Measurements from ENCODE around the gene INSR.
A peak's percentile ranks its signal among the peaks of the same experiment; 100 is the strongest.

The INSR gene

GRCh38 chr19:7293762-7294557 is at the start of gene INSR:
INSR (minus strand) TSS chr19:7294414; CDS start chr19:7293891, 523 bp downstream.
- H3K27ac ChIP-seq (ENCODE audit: low read length): no peak within 1 kb of the TSS

GRCh38 chr19:7342143-7342542 is 47.9 kb upstream of the INSR start:
- no peaks in the 10 kb centered on the region for H3K4me1 ChIP-seq (ENCODE audit: insufficient read depth, low read length)
- no peak overlapping the region for H3K27ac ChIP-seq (ENCODE audit: low read length)
- H3K4me3 ChIP-seq (ENCODE audit: low read length): no peak overlapping the region
- no peak overlapping the region for H3K9ac ChIP-seq (ENCODE audit: low read depth, low read length)
- H3K36me3 ChIP-seq (ENCODE audit: insufficient read depth, low read depth, low read length): no peaks in the 10 kb centered on the region
- no peaks in the 10 kb centered on the region for H3K27me3 ChIP-seq (ENCODE audit: insufficient read depth, low read length)
- no peaks in the 10 kb centered on the region for H3K9me3 ChIP-seq (ENCODE audit: insufficient read depth, low read depth, low read length)

More at GRCh38 chr19:7293762-7294557, at the start of gene INSR:
- Histone ChIP-seq H3K9me3 (ENCODE audit: insufficient read depth, low read depth, low read length) (no peaks in the 10 kb centered on the region), H3K27me3 (ENCODE audit: insufficient read depth, low read length) (peaks cover 21% of the 10 kb centered on the region), H3K9ac (ENCODE audit: low read depth, low read length) (peak within 1 kb of the TSS; percentile 64; the same call in 1 of the 2 replicates), H3K4me3 (ENCODE audit: low read length) (peak within 1 kb of the TSS; percentile 71), H3K36me3 (ENCODE audit: insufficient read depth, low read depth, low read length) (no peaks in the 10 kb centered on the region), H3K4me1 (ENCODE audit: insufficient read depth, low read length) (peaks cover 3% of the 10 kb centered on the region)

GRCh38 chr19:7340959-7341837 is 47.0 kb upstream of the INSR start:
- Histone ChIP-seq H3K27ac (ENCODE audit: low read length) (no peak overlapping the region), H3K27me3 (ENCODE audit: insufficient read depth, low read length) (no peaks in the 10 kb centered on the region), H3K36me3 (ENCODE audit: insufficient read depth, low read depth, low read length) (no peaks in the 10 kb centered on the region), H3K9ac (ENCODE audit: low read depth, low read length) (no peak overlapping the region), H3K4me3 (ENCODE audit: low read length) (no peak overlapping the region), H3K9me3 (ENCODE audit: insufficient read depth, low read depth, low read length) (no peaks in the 10 kb centered on the region), H3K4me1 (ENCODE audit: insufficient read depth, low read length) (no peaks in the 10 kb centered on the region)

GRCh38 chr19:7337380-7338194 is 43.4 kb upstream of the INSR start:
- Histone ChIP-seq H3K27ac (ENCODE audit: low read length) (no peak overlapping the region), H3K9ac (ENCODE audit: low read depth, low read length) (no peak overlapping the region), H3K27me3 (ENCODE audit: insufficient read depth, low read length) (no peaks in the 10 kb centered on the region), H3K4me3 (ENCODE audit: low read length) (no peak overlapping the region), H3K36me3 (ENCODE audit: insufficient read depth, low read depth, low read length) (no peaks in the 10 kb centered on the region), H3K4me1 (ENCODE audit: insufficient read depth, low read length) (no peaks in the 10 kb centered on the region), H3K9me3 (ENCODE audit: insufficient read depth, low read depth, low read length) (no peaks in the 10 kb centered on the region)

GRCh38 chr19:7336321-7336973 is 42.2 kb upstream of the INSR start:
- H3K9ac ChIP-seq (ENCODE audit: low read depth, low read length): no peak overlapping the region
- no peaks in the 10 kb centered on the region for H3K36me3 ChIP-seq (ENCODE audit: insufficient read depth, low read depth, low read length)
- H3K9me3 ChIP-seq (ENCODE audit: insufficient read depth, low read depth, low read length): peaks cover 3% of the 10 kb centered on the region; the same call in 1 of the 2 replicates
- no peaks in the 10 kb centered on the region for H3K4me1 ChIP-seq (ENCODE audit: insufficient read depth, low read length)
- H3K27ac ChIP-seq (ENCODE audit: low read length): no peak overlapping the region
- H3K27me3 ChIP-seq (ENCODE audit: insufficient read depth, low read length): no peaks in the 10 kb centered on the region
- H3K4me3 ChIP-seq (ENCODE audit: low read length): no peak overlapping the region

GRCh38 chr19:7333198-7334118 is 39.2 kb upstream of the INSR start:
- no peak overlapping the region for H3K27ac ChIP-seq (ENCODE audit: low read length)
- peaks cover 4% of the 10 kb centered on the region; the same call in 1 of the 2 replicates for H3K9me3 ChIP-seq (ENCODE audit: insufficient read depth, low read depth, low read length)
- H3K4me1 ChIP-seq (ENCODE audit: insufficient read depth, low read length): no peaks in the 10 kb centered on the region
- H3K4me3 ChIP-seq (ENCODE audit: low read length): no peak overlapping the region
- no peaks in the 10 kb centered on the region for H3K36me3 ChIP-seq (ENCODE audit: insufficient read depth, low read depth, low read length)
- no peaks in the 10 kb centered on the region for H3K27me3 ChIP-seq (ENCODE audit: insufficient read depth, low read length)
- no peak overlapping the region for H3K9ac ChIP-seq (ENCODE audit: low read depth, low read length)

- Histone ChIP-seq H3K27me3 (ENCODE audit: insufficient read depth, low read length) (no peaks in the 10 kb centered on the region), H3K36me3 (ENCODE audit: insufficient read depth, low read depth, low read length) (no peaks in the 10 kb centered on the region), H3K4me3 (ENCODE audit: low read length) (no peak overlapping the region), H3K27ac (ENCODE audit: low read length) (no peak overlapping the region), H3K4me1 (ENCODE audit: insufficient read depth, low read length) (no peaks in the 10 kb centered on the region), H3K9ac (ENCODE audit: low read depth, low read length) (no peak overlapping the region), H3K9me3 (ENCODE audit: insufficient read depth, low read depth, low read length) (peaks cover 4% of the 10 kb centered on the region; the same call in 1 of the 2 replicates)
Measured at GRCh38 chr19:7331446-7331845, 37.2 kb upstream of the INSR start.

- peaks cover 9% of the 10 kb centered on the region for H3K9me3 ChIP-seq (ENCODE audit: insufficient read depth, low read depth, low read length)
- H3K4me1 ChIP-seq (ENCODE audit: insufficient read depth, low read length): no peaks in the 10 kb centered on the region
- no peak overlapping the region for H3K9ac ChIP-seq (ENCODE audit: low read depth, low read length)
- no peaks in the 10 kb centered on the region for H3K27me3 ChIP-seq (ENCODE audit: insufficient read depth, low read length)
- no peaks in the 10 kb centered on the region for H3K36me3 ChIP-seq (ENCODE audit: insufficient read depth, low read depth, low read length)
- H3K4me3 ChIP-seq (ENCODE audit: low read length): no peak overlapping the region
- no peak overlapping the region for H3K27ac ChIP-seq (ENCODE audit: low read length)
Measured at GRCh38 chr19:7328647-7329046, 34.4 kb upstream of the INSR start.

GRCh38 chr19:7327802-7328201 is 33.6 kb upstream of the INSR start:
- no peak overlapping the region for H3K9ac ChIP-seq (ENCODE audit: low read depth, low read length)
- peaks cover 9% of the 10 kb centered on the region for H3K9me3 ChIP-seq (ENCODE audit: insufficient read depth, low read depth, low read length)
- no peak overlapping the region for H3K4me3 ChIP-seq (ENCODE audit: low read length)
- H3K27me3 ChIP-seq (ENCODE audit: insufficient read depth, low read length): no peaks in the 10 kb centered on the region
- no peaks in the 10 kb centered on the region for H3K36me3 ChIP-seq (ENCODE audit: insufficient read depth, low read depth, low read length)
- no peak overlapping the region for H3K27ac ChIP-seq (ENCODE audit: low read length)
- no peaks in the 10 kb centered on the region for H3K4me1 ChIP-seq (ENCODE audit: insufficient read depth, low read length)

GRCh38 chr19:7326105-7326877 is 32.1 kb upstream of the INSR start:
- H3K9me3 ChIP-seq (ENCODE audit: insufficient read depth, low read depth, low read length): peaks cover 5% of the 10 kb centered on the region
- H3K9ac ChIP-seq (ENCODE audit: low read depth, low read length): no peak overlapping the region
- H3K27ac ChIP-seq (ENCODE audit: low read length): no peak overlapping the region
- no peaks in the 10 kb centered on the region for H3K4me1 ChIP-seq (ENCODE audit: insufficient read depth, low read length)
- H3K4me3 ChIP-seq (ENCODE audit: low read length): no peak overlapping the region
- H3K36me3 ChIP-seq (ENCODE audit: insufficient read depth, low read depth, low read length): no peaks in the 10 kb centered on the region
- no peaks in the 10 kb centered on the region for H3K27me3 ChIP-seq (ENCODE audit: insufficient read depth, low read length)
